ENCODE data around the gene TRIM37. TPM values are rescaled to one million over a fixed set of nuclear protein-coding genes. Genes with fewer than 3 reads are reported as not detected.

Gene TRIM37
- polyA plus RNA-seq, 1 donor (not counting 4 experiments of a cell fraction or from before 2014, with no cell fraction given) = 26.4 TPM

DNA sequence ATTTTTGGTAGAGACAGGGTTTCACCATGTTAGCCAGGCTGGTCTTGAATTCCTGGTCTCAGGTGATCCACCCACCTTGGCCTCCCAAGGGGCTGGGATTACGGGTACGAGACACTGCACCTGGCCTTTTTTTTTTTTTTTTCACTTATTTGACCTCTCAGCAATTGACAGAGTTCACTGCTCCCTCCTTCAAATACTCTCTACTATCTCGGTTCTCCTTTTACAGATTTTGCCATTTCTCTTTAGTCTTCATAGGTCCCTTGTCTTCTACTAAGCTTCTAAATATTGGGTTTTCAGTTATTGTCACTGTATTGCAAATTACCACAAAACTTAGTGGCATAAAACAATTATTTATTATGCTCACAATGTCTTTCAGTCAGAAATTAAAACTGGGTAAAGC is 159.3 kb downstream of the TRIM37 start:
- no peak for DNase-seq (ENCODE audit: low read depth, low spot score)

DNA sequence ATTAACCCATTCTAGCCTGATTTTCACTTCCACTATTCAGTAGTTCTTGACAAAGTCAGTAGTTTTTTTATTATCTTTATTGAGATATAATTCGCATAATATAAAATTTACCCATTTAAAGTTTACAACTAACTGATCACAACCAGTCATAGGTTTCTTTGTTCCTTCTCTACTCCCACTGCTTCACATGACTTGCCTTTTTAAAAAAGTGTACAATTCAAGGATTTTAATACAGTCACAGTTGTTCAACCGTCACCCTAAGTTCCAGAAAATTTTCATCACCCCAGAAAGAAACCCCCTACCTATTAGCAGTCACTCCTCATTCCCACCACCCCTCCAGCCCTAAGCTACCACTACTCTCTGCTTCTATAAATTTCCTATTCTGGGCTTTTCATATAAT is 162.5 kb downstream of the TRIM37 start:
- no peaks in the 10 kb centered on the region for H3K27me3 ChIP-seq (ENCODE audit: control insufficient read depth, extremely low read depth, insufficient read depth, low read length)
- H3K36me3 ChIP-seq (ENCODE audit: control insufficient read depth in 2 of 2, extremely low read depth in 1 of 2, insufficient read depth in 2 of 2, low read length in 2 of 2) = no peaks in the 10 kb centered on the region
- H3K4me3 ChIP-seq (ENCODE audit: control insufficient read depth in 2 of 3, extremely low read depth in 1 of 3, insufficient read depth in 2 of 3, low read depth in 1 of 3, low read length in 3 of 3) = no peak overlapping the region
- no peaks in the 10 kb centered on the region for H3K4me1 ChIP-seq (ENCODE audit: control insufficient read depth, extremely low read depth, insufficient read depth, low read length)
- no peaks in the 10 kb centered on the region for H4K20me1 ChIP-seq (ENCODE audit: control insufficient read depth, extremely low read depth, insufficient read depth, low read length)
- TF ChIP-seq, protein P1, sequence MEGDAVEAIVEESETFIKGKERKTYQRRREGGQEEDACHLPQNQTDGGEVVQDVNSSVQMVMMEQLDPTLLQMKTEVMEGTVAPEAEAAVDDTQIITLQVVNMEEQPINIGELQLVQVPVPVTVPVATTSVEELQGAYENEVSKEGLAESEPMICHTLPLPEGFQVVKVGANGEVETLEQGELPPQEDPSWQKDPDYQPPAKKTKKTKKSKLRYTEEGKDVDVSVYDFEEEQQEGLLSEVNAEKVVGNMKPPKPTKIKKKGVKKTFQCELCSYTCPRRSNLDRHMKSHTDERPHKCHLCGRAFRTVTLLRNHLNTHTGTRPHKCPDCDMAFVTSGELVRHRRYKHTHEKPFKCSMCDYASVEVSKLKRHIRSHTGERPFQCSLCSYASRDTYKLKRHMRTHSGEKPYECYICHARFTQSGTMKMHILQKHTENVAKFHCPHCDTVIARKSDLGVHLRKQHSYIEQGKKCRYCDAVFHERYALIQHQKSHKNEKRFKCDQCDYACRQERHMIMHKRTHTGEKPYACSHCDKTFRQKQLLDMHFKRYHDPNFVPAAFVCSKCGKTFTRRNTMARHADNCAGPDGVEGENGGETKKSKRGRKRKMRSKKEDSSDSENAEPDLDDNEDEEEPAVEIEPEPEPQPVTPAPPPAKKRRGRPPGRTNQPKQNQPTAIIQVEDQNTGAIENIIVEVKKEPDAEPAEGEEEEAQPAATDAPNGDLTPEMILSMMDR (optimal IDR thresholded peaks at IDR 0.05 in 1 of 3, IDR thresholded peaks at IDR 0.05 in 1 of 3, conservative IDR thresholded peaks at IDR 0.05 in 1 of 3; ENCODE audit: extremely low read depth in 1 of 3, insufficient read depth in 2 of 3, low read length in 3 of 3) = no peak
- TF ChIP-seq EZH2 (IDR thresholded peaks at IDR 0.05; ENCODE audit: low read length) = no peak
- no peak overlapping the region for H2AFZ ChIP-seq (ENCODE audit: control insufficient read depth, low read length)
- H3K9me1 ChIP-seq (ENCODE audit: control insufficient read depth, extremely low read depth, insufficient read depth, low read length) = no peaks in the 10 kb centered on the region
- dilution Hi-C loops (cut with MboI; ENCODE audit: extremely low pct_ligation_motif_present, low sequenced_read_pairs) = no loop called here
- H3K9me3 ChIP-seq (ENCODE audit: control insufficient read depth, low read depth, low read length) = no peaks in the 10 kb centered on the region
- H3K27ac ChIP-seq (ENCODE audit: control insufficient read depth, insufficient read depth, low read length) = no peak overlapping the region
- no peak overlapping the region for H3K4me2 ChIP-seq (ENCODE audit: control insufficient read depth, extremely low read depth, insufficient read depth, low read depth, low read length)
- no peak for DNase-seq (ENCODE audit: low read depth, low spot score)
- no peak overlapping the region for H3K9ac ChIP-seq (ENCODE audit: control insufficient read depth, extremely low read depth, insufficient read depth, low read length)
- no peaks in the 10 kb centered on the region for H3K79me2 ChIP-seq (ENCODE audit: control insufficient read depth, insufficient read depth, low read length)
- no peak for FAIRE-seq

More for the DNA sequence above, 159.3 kb downstream of the TRIM37 start:
- no peak for FAIRE-seq
- Histone ChIP-seq H2AFZ (ENCODE audit: control insufficient read depth, low read length) (no peak overlapping the region), H3K27ac (ENCODE audit: control insufficient read depth, insufficient read depth, low read length) (no peak overlapping the region), H3K4me1 (ENCODE audit: control insufficient read depth, extremely low read depth, insufficient read depth, low read length) (no peaks in the 10 kb centered on the region), H3K4me3 (ENCODE audit: control insufficient read depth in 2 of 3, extremely low read depth in 1 of 3, insufficient read depth in 2 of 3, low read depth in 1 of 3, low read length in 3 of 3) (no peak overlapping the region), H3K27me3 (ENCODE audit: control insufficient read depth, extremely low read depth, insufficient read depth, low read length) (no peaks in the 10 kb centered on the region), H3K9ac (ENCODE audit: control insufficient read depth, extremely low read depth, insufficient read depth, low read length) (no peak overlapping the region), H3K79me2 (ENCODE audit: control insufficient read depth, insufficient read depth, low read length) (no peaks in the 10 kb centered on the region), H3K36me3 (ENCODE audit: control insufficient read depth in 2 of 2, extremely low read depth in 1 of 2, insufficient read depth in 2 of 2, low read length in 2 of 2) (no peaks in the 10 kb centered on the region), H4K20me1 (ENCODE audit: control insufficient read depth, extremely low read depth, insufficient read depth, low read length) (no peaks in the 10 kb centered on the region), H3K9me3 (ENCODE audit: control insufficient read depth, low read depth, low read length) (no peaks in the 10 kb centered on the region), H3K9me1 (ENCODE audit: control insufficient read depth, extremely low read depth, insufficient read depth, low read length) (no peaks in the 10 kb centered on the region), H3K4me2 (ENCODE audit: control insufficient read depth, extremely low read depth, insufficient read depth, low read depth, low read length) (no peak overlapping the region)
- TF ChIP-seq EZH2 (IDR thresholded peaks at IDR 0.05; ENCODE audit: low read length) = no peak
- TF ChIP-seq, protein P1 (optimal IDR thresholded peaks at IDR 0.05 in 1 of 3, IDR thresholded peaks at IDR 0.05 in 1 of 3, conservative IDR thresholded peaks at IDR 0.05 in 1 of 3; ENCODE audit: extremely low read depth in 1 of 3, insufficient read depth in 2 of 3, low read length in 3 of 3) = no peak
- dilution Hi-C loops (cut with MboI; ENCODE audit: extremely low pct_ligation_motif_present, low sequenced_read_pairs) = no loop called here

Measured in keratinocyte (primary cell).